Body of pancreas (tissue), 4 donors: ENCODE data around the gene COL18A1. TPM values are rescaled to one million over a fixed set of nuclear protein-coding genes. Genes with fewer than 3 reads are reported as not detected.

ENCODE experiments used
- ATAC-seq: fragments of 150-250 bp; one replicate; pipeline ENCODE4 v1.9.1; 2016
- DNase-seq, 4 donors: peaks; one replicate each; pipeline ENCODE4 v3.0.0-alpha.2; 2019
- H3K27ac ChIP-seq, 4 donors: fragments of 200-600 bp; sonication (generic); 1 replicate in 3 of 4; 2 replicates in 1 of 4; pipeline versions ENCODE4 v1.5.1 to v1.6.1; 2016 to 2019; ENCODE audit warnings: mild to moderate bottlenecking in 1 of 4, mixed read lengths in 1 of 4, moderate library complexity in 1 of 4
- H3K27me3 ChIP-seq, 2 donors: fragments of 200-600 bp; sonication (generic); one replicate each; pipeline ENCODE4 v1.6.0; 2016; ENCODE audit warnings: mild to moderate bottlenecking in 1 of 2
- H3K36me3 ChIP-seq, 2 donors: fragments of 200-600 bp; sonication (generic); replicated peaks in 1 of 2; 2 replicates each; pipeline ENCODE4 v1.5.1; 2016; ENCODE audit warnings: low read depth in 2 of 2; ENCODE audit not compliant: insufficient read depth in 1 of 2
- H3K4me1 ChIP-seq: fragments of 200-600 bp; sonication (generic); one replicate; pipeline ENCODE4 v1.6.0; 2016
- H3K4me3 ChIP-seq, 2 donors: fragments of 200-600 bp; sonication (generic); 1 replicate in 1 of 2; 2 replicates in 1 of 2; pipeline ENCODE4 v1.5.1; 2016 to 2019
- H3K9me3 ChIP-seq, 3 donors: fragments of 200-600 bp; sonication (generic); 1 replicate in 2 of 3; 2 replicates in 1 of 3; pipeline ENCODE4 v1.5.1; 2016
- CTCF ChIP-seq, 7 experiments: fragments of 450-650 bp in 4 of 7; fragments of 200-600 bp in 3 of 7; sonication (generic) in 3 of 7; IDR thresholded peaks; one replicate each; pipeline ENCODE4 v1.5.1; 2016 to 2019; ENCODE audit warnings: antibody characterized with exemption in 7 of 7
- POLR2A ChIP-seq, 3 donors: fragments of 450-650 bp; IDR thresholded peaks; one replicate each; pipeline ENCODE4 v1.6.1; 2016; ENCODE audit warnings: antibody characterized with exemption in 3 of 3, mild to moderate bottlenecking in 2 of 3
- WGBS, 2 donors: methylation state at CpG; one replicate each; pipeline ENCODE4 v1.1.5; 2017; 5-methylcytosine and 5-hydroxymethylcytosine counted together
- intact Hi-C: fragments of 100-400 bp; cut with DNase I; formaldehyde crosslinking; loops from one replicate; pipeline ENCODE4 v1.15.1; 2023
- total RNA-seq, 2 donors: library from RNA; depleted of rRNA; stranded (reverse); fragments of >200 nt; gene quantifications; one replicate each; pipeline ENCODE4 v1.1.0, GENCODE V29; 2016

Gene COL18A1
- total RNA-seq, 2 donors from 2014 or later: 108 to 284 TPM

DNA sequence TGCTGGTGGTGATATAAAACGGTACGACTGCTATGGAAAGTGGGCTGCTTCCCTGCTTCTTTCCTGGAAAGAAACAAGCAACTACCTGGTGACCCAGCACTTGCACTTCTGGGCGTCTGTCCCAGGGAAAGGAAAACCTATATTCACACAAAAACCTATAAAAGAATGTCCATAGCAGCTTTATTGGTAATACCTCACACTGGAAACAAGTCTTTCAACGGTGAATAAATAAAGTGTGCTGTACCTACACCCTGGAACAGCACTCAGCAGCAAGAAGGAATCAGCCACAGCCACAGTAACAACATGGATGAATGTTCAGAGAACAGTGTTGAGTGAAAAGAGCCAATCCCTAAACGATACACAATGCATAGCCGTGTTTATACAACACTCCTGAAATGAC lies 117.4 kb downstream of the COL18A1 start:
- no peaks in the 10 kb centered on the region for H3K36me3 ChIP-seq
- no peaks in the 10 kb centered on the region for H3K27me3 ChIP-seq
- H3K27ac ChIP-seq: no peak overlapping the region
- H3K4me1 ChIP-seq: peaks cover 10% of the 10 kb centered on the region
- 91 to 95% methylated on average over 6 of the region's 6 CpGs for WGBS, 2 donors
- no peak for TF ChIP-seq CTCF (IDR thresholded peaks at IDR 0.05)
- no peak for TF ChIP-seq POLR2A (IDR thresholded peaks at IDR 0.05)
- no peak for DNase-seq
- H3K9me3 ChIP-seq: no peaks in the 10 kb centered on the region
- H3K4me3 ChIP-seq: no peak overlapping the region
- no peak for ATAC-seq
- intact Hi-C loops: no loop called here

DNA sequence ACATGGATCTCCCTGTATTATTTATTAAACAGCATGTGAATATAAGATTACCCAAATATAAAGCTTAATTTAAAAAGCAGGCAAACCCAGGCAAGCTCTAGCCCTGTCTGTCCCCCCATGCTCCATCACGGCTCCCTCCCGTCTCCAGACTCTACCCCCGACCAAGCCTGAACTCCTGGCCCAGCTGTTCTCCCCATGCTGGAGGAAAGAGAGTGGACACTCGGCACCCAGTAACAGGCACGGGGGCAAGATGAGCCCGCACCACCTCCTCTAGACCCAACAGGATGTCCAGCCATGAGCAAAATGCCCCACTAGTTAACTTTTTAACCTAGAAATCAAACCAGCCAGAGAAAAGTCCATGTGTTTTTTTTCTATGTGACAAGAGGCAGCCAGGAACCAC lies 118.0 kb downstream of the COL18A1 start:
- no peak for ATAC-seq
- WGBS, 2 donors: 91 to 96% methylated on average over 6 of the region's 6 CpGs
- Histone ChIP-seq H3K4me1 (peaks cover 10% of the 10 kb centered on the region), H3K27ac (no peak overlapping the region), H3K36me3 (no peaks in the 10 kb centered on the region), H3K4me3 (no peak overlapping the region), H3K9me3 (no peaks in the 10 kb centered on the region), H3K27me3 (no peaks in the 10 kb centered on the region)
- no peak for TF ChIP-seq CTCF (IDR thresholded peaks at IDR 0.05)
- TF ChIP-seq POLR2A (IDR thresholded peaks at IDR 0.05): no peak
- DNase-seq: peak in 2 of 4 donors; percentile 2 to 4
- intact Hi-C loops: no loop called here

- DNase-seq (peak in 2 of 4 donors; percentile 2 to 13), ATAC-seq (no peak)
- intact Hi-C loops: no loop called here
- 87 to 93% methylated on average over 2 to 13 of the region's 16 CpGs for WGBS, 2 donors
- Histone ChIP-seq H3K36me3 (no peaks in the 10 kb centered on the region), H3K4me3 (no peak overlapping the region), H3K9me3 (no peaks in the 10 kb centered on the region), H3K27me3 (no peaks in the 10 kb centered on the region), H3K4me1 (peaks cover 10% of the 10 kb centered on the region), H3K27ac (no peak overlapping the region)
- no peak for TF ChIP-seq CTCF (IDR thresholded peaks at IDR 0.05)
- TF ChIP-seq POLR2A (IDR thresholded peaks at IDR 0.05): no peak
These were observed 118.6 kb downstream of the COL18A1 start for GRCh38 chr21:45523411-45524101.

DNA sequence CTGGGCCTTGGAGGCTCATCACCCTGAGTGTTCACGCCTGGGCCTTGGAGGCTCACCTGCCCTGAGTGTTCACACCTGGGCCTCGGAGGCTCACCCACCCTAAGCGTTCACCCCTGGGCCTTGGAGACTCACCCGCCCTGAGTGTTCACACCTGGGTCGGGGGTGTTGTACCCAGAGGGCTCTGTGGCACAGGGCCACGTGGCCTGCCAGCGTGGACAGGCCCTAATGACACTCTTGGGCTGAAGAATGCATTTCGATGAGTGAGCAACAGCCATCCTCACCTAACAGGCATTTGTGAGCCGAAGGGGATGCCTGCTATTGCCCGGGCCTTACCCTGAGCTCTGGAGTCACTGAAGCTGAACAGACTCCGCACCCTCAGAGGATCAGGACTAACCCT lies 119.8 kb downstream of the COL18A1 start:
- no peak overlapping the region for H3K4me3 ChIP-seq
- DNase-seq (peak in 1 of 4 donors; percentile 3), ATAC-seq (no peak)
- WGBS, 2 donors: 92 to 98% methylated on average over 8 to 10 of the region's 11 CpGs
- peaks cover 10% of the 10 kb centered on the region for H3K4me1 ChIP-seq
- H3K9me3 ChIP-seq: no peaks in the 10 kb centered on the region
- no peaks in the 10 kb centered on the region for H3K36me3 ChIP-seq
- H3K27me3 ChIP-seq: no peaks in the 10 kb centered on the region
- intact Hi-C loops: no loop called here
- no peak overlapping the region for H3K27ac ChIP-seq
- TF ChIP-seq POLR2A (IDR thresholded peaks at IDR 0.05) (no peak), CTCF (IDR thresholded peaks at IDR 0.05) (no peak)
